ENCODE measurements around the gene KSR1.
"Not testable (repeated sequence)": the region's sequence is repeated elsewhere in the genome, so short reads cannot be mapped to it uniquely, and the experiment has no call there.

- TF ChIP-seq, protein P1, sequence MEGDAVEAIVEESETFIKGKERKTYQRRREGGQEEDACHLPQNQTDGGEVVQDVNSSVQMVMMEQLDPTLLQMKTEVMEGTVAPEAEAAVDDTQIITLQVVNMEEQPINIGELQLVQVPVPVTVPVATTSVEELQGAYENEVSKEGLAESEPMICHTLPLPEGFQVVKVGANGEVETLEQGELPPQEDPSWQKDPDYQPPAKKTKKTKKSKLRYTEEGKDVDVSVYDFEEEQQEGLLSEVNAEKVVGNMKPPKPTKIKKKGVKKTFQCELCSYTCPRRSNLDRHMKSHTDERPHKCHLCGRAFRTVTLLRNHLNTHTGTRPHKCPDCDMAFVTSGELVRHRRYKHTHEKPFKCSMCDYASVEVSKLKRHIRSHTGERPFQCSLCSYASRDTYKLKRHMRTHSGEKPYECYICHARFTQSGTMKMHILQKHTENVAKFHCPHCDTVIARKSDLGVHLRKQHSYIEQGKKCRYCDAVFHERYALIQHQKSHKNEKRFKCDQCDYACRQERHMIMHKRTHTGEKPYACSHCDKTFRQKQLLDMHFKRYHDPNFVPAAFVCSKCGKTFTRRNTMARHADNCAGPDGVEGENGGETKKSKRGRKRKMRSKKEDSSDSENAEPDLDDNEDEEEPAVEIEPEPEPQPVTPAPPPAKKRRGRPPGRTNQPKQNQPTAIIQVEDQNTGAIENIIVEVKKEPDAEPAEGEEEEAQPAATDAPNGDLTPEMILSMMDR (IDR thresholded peaks at IDR 0.05): not testable (repeated sequence)
- peak; percentile 28 for TF ChIP-seq POLR2AphosphoS5 (IDR thresholded peaks at IDR 0.05)
- TF ChIP-seq POLR2A (IDR thresholded peaks at IDR 0.05): not testable (repeated sequence)
These were observed 192.9 kb downstream of the KSR1 start for GRCh38 chr17:27649111-27649571.
